Transverse colon (tissue), 4 donors: ENCODE data around the gene ABCG1. TPM values are rescaled to one million over a fixed set of nuclear protein-coding genes. Genes with fewer than 3 reads are reported as not detected.

Experiments
- DNase-seq: peaks from one replicate; pipeline ENCODE4 v3.0.0-alpha.2; 2019
- H3K27ac ChIP-seq, 4 donors: fragments of 200-600 bp; sonication (generic); 2 replicates each; pipeline ENCODE4 v1.5.1; 2016 to 2018; ENCODE audit warnings: inconsistent platforms in 4 of 4
- H3K27me3 ChIP-seq: fragments of 200-600 bp; sonication (generic); 2 replicates; pipeline ENCODE4 v1.5.1; 2017; ENCODE audit warnings: inconsistent platforms
- H3K36me3 ChIP-seq, 4 donors: fragments of 200-600 bp; sonication (generic); 2 replicates each; pipeline ENCODE4 v1.5.1; 2017 to 2019; ENCODE audit warnings: inconsistent platforms in 4 of 4
- H3K4me1 ChIP-seq, 4 donors: fragments of 200-600 bp; sonication (generic); 2 replicates each; pipeline ENCODE4 v1.5.1; 2017 to 2020; ENCODE audit warnings: inconsistent platforms in 4 of 4
- H3K4me3 ChIP-seq, 4 donors: fragments of 200-600 bp; sonication (generic); 1 replicate in 1 of 4; 2 replicates in 3 of 4; pipeline versions ENCODE4 v1.5.1 to v1.6.1; 2017 to 2019; ENCODE audit warnings: inconsistent platforms in 4 of 4
- H3K9me3 ChIP-seq, 2 donors: fragments of 200-600 bp; sonication (generic); 2 replicates each; pipeline ENCODE4 v1.5.1; 2017 to 2019; ENCODE audit warnings: inconsistent platforms in 2 of 2
- CTCF ChIP-seq, 5 experiments: fragments of 200-600 bp in 3 of 5; fragments of 450-650 bp in 2 of 5; sonication (generic) in 3 of 5; IDR thresholded peaks; 1 replicate in 2 of 5; 2 replicates in 3 of 5; pipeline ENCODE4 v1.5.1; 2016 to 2017; ENCODE audit warnings: antibody characterized with exemption in 5 of 5, inconsistent platforms in 3 of 5, mild to moderate bottlenecking in 2 of 5, moderate library complexity in 1 of 5
- EP300 ChIP-seq: sonication (generic); formaldehyde crosslinking; IDR thresholded peaks from one replicate; pipeline ENCODE4 v1.6.1; 2017; ENCODE audit warnings: antibody characterized with exemption, low read depth
- POLR2A ChIP-seq: fragments of 450-650 bp; IDR thresholded peaks from one replicate; pipeline ENCODE4 v1.6.1; 2016; ENCODE audit warnings: antibody characterized with exemption, mild to moderate bottlenecking, moderate library complexity
- POLR2AphosphoS5 ChIP-seq, 3 donors: sonication (generic); formaldehyde crosslinking; IDR thresholded peaks; one replicate each; pipeline ENCODE4 v1.6.1; 2016; ENCODE audit warnings: antibody characterized with exemption in 3 of 3
- WGBS, 2 donors: methylation state at CpG; one replicate each; pipeline ENCODE4 v1.1.5; 2018; ENCODE audit warnings: low coverage in 1 of 2; 5-methylcytosine and 5-hydroxymethylcytosine counted together
- in situ Hi-C, 4 donors: fragments of 200-750 bp; cut with MboI; loops; one replicate each; pipeline versions ENCODE4 v1.15.0 to v1.15.1; 2017; ENCODE audit warnings: low sequenced_read_pairs in 3 of 4, low pct_ligation_motif_present in 1 of 4, low pct_unique_long_range_greater_than_20kb in 1 of 4
- intact Hi-C: fragments of 100-400 bp; cut with DNase I; formaldehyde crosslinking; loops from one replicate; pipeline ENCODE4 v1.15.1; 2023; ENCODE audit warnings: low total_unique reads
- total RNA-seq, 4 donors: library from RNA; depleted of rRNA; stranded (reverse); fragments of >200 nt; gene quantifications; one replicate each; pipeline ENCODE4 v1.1.0, GENCODE V29; 2016

ABCG1 gene
- total RNA-seq, 4 donors from 2014 or later = 17.1 to 67.7 (median 53.2) TPM

- intact Hi-C loops (no loop called here), in situ Hi-C loops (no loop called here)
- no peaks in the 10 kb centered on the region for H3K27me3 ChIP-seq
- H3K27ac ChIP-seq = no peak overlapping the region
- no peak overlapping the region for H3K4me3 ChIP-seq
- TF ChIP-seq EP300 = no peak
- TF ChIP-seq CTCF (IDR thresholded peaks at IDR 0.05) = no peak
- TF ChIP-seq POLR2AphosphoS5 (IDR thresholded peaks at IDR 0.05) = no peak
- TF ChIP-seq POLR2A = no peak
- no peaks in the 10 kb centered on the region for H3K36me3 ChIP-seq
- DNase-seq = no peak
- WGBS, 2 donors = 92% methylated on average over 9 of the region's 9 CpGs; no CpG with 5 or more reads in 1 of the 2 donors
- peaks cover 6 to 23% (median 14%) of the 10 kb centered on the region in 4 donors for H3K4me1 ChIP-seq
- H3K9me3 ChIP-seq = no peaks in the 10 kb centered on the region
These were observed 2.8 kb upstream of the ABCG1 start for GRCh38 chr21:42215942-42216725.

- Histone ChIP-seq H3K4me1 (peaks cover 10 to 31% (median 21%) of the 10 kb centered on the region in 4 donors), H3K4me3 (no peak overlapping the region), H3K27me3 (no peaks in the 10 kb centered on the region), H3K9me3 (no peaks in the 10 kb centered on the region), H3K27ac (no peak overlapping the region), H3K36me3 (no peaks in the 10 kb centered on the region)
- in situ Hi-C loops = no loop called here
- WGBS, 2 donors = 94% methylated on average over 17 of the region's 17 CpGs; no CpG with 5 or more reads in 1 of the 2 donors
- DNase-seq = no peak
- intact Hi-C loops = no loop called here
- TF ChIP-seq POLR2A (no peak), CTCF (IDR thresholded peaks at IDR 0.05) (no peak), POLR2AphosphoS5 (IDR thresholded peaks at IDR 0.05) (no peak), EP300 (no peak)
These were observed 2.0 kb upstream of the ABCG1 start for GRCh38 chr21:42216726-42217572.

GRCh38 chr21:42219606-42220137, 732 bp downstream of the ABCG1 start:
- peak; percentile 38 for DNase-seq

More at GRCh38 chr21:42219606-42220137, 732 bp downstream of the ABCG1 start:
- Histone ChIP-seq H3K4me3 (peak overlapping the region; percentile 42 to 82 (median 58)), H3K9me3 (no peaks in the 10 kb centered on the region), H3K4me1 (peaks cover 10 to 38% (median 27%) of the 10 kb centered on the region in 4 donors), H3K27ac (peak overlapping the region; percentile 78 to 86 (median 82)), H3K36me3 (no peaks in the 10 kb centered on the region), H3K27me3 (no peaks in the 10 kb centered on the region)
- in situ Hi-C loops = no loop called here
- 0% methylated on average over 38 of the region's 41 CpGs; no CpG with 5 or more reads in 1 of the 2 donors for WGBS, 2 donors
- no peak for TF ChIP-seq EP300
- TF ChIP-seq CTCF (IDR thresholded peaks at IDR 0.05) = no peak
- no peak for TF ChIP-seq POLR2A
- TF ChIP-seq POLR2AphosphoS5 (IDR thresholded peaks at IDR 0.05) = no peak
- intact Hi-C loops = no loop called here
